ENCODE measurements around the gene LRRC28.
"Not testable (repeated sequence)": the region's sequence is repeated elsewhere in the genome, so short reads cannot be mapped to it uniquely, and the experiment has no call there.

LRRC28 gene

GRCh38 chr15:99250857-99251841 is at the start of gene LRRC28:
Gene LRRC28, plus strand, starts transcription at chr15:99251481. Its CDS starts 4,477 bp downstream, at chr15:99255958.
- DNase-seq (ENCODE audit: low read depth), result peak; percentile 83

GRCh38 chr15:99202176-99202552 is 49.1 kb upstream of the LRRC28 start:
- DNase-seq (ENCODE audit: low read depth), result no peak

- DNase-seq (ENCODE audit: low read depth), result no peak
Measured at GRCh38 chr15:99207672-99208071, 43.6 kb upstream of the LRRC28 start.

GRCh38 chr15:99209326-99209725 is 42.0 kb upstream of the LRRC28 start:
- DNase-seq (ENCODE audit: low read depth), result no peak

- DNase-seq (ENCODE audit: low read depth), result no peak
Measured at GRCh38 chr15:99210334-99210733, 40.9 kb upstream of the LRRC28 start.

GRCh38 chr15:99211926-99212325 is 39.4 kb upstream of the LRRC28 start:
- DNase-seq (ENCODE audit: low read depth), result no peak

- no peak for DNase-seq (ENCODE audit: low read depth)
Measured at GRCh38 chr15:99212406-99212805, 38.9 kb upstream of the LRRC28 start.

GRCh38 chr15:99213187-99213811 is 38.0 kb upstream of the LRRC28 start:
- DNase-seq (ENCODE audit: low read depth), result peak; percentile 49

- no peak for DNase-seq (ENCODE audit: low read depth)
Measured at GRCh38 chr15:99224372-99225214, 26.7 kb upstream of the LRRC28 start.

- DNase-seq (ENCODE audit: low read depth), result no peak
Measured at GRCh38 chr15:99226802-99227201, 24.5 kb upstream of the LRRC28 start.

- no peak for DNase-seq (ENCODE audit: low read depth)
Measured at GRCh38 chr15:99228120-99228770, 23.0 kb upstream of the LRRC28 start.

GRCh38 chr15:99230867-99231266 is 20.4 kb upstream of the LRRC28 start:
- DNase-seq (ENCODE audit: low read depth), result no peak

- DNase-seq (ENCODE audit: low read depth), result no peak
Measured at GRCh38 chr15:99232740-99233139, 18.5 kb upstream of the LRRC28 start.

GRCh38 chr15:99234160-99234559 is 17.1 kb upstream of the LRRC28 start:
- DNase-seq (ENCODE audit: low read depth), result not testable (repeated sequence)

GRCh38 chr15:99238849-99239248 is 12.4 kb upstream of the LRRC28 start:
- DNase-seq (ENCODE audit: low read depth), result no peak

GRCh38 chr15:99239545-99240198 is 11.6 kb upstream of the LRRC28 start:
- DNase-seq (ENCODE audit: low read depth), result no peak

GRCh38 chr15:99241752-99242151 is 9.5 kb upstream of the LRRC28 start:
- no peak for DNase-seq (ENCODE audit: low read depth)

- DNase-seq (ENCODE audit: low read depth), result no peak
Measured at GRCh38 chr15:99244306-99244705, 7.0 kb upstream of the LRRC28 start.

- DNase-seq (ENCODE audit: low read depth), result no peak
Measured at GRCh38 chr15:99247062-99247461, 4.2 kb upstream of the LRRC28 start.

GRCh38 chr15:99248000-99248715 is 3.1 kb upstream of the LRRC28 start:
- no peak for DNase-seq (ENCODE audit: low read depth)
